Memory B cell (primary cell): Measurements from ENCODE around the gene CLTCL1.
"Not testable (repeated sequence)": the region's sequence is repeated elsewhere in the genome, so short reads cannot be mapped to it uniquely, and the experiment has no call there.

Source experiments
- ATAC-seq: fragments of 150-1000 bp; cut with Tn5 transposase; 2 replicates; pipeline ENCODE4 v1.10.0; 2021; ENCODE audit warnings: low read depth, mild to moderate bottlenecking, moderate library complexity
- DNase-seq, 2 donors: peaks; one replicate each; pipeline ENCODE4 v3.0.0; 2022; ENCODE audit warnings: low spot score in 2 of 2
- H3K27ac Mint-ChIP-seq: one replicate; pipeline ENCODE4 v1.8.0; 2022; ENCODE audit warnings: mild to moderate bottlenecking, moderate library complexity, mixed read lengths
- H3K27me3 Mint-ChIP-seq: one replicate; pipeline ENCODE4 v1.8.0; 2022; ENCODE audit warnings: mixed read lengths
- H3K36me3 Mint-ChIP-seq: one replicate; pipeline ENCODE4 v1.8.0; 2022; ENCODE audit warnings: mild to moderate bottlenecking, mixed read lengths
- H3K4me1 Mint-ChIP-seq: one replicate; pipeline ENCODE4 v1.8.0; 2022; ENCODE audit warnings: mixed read lengths
- H3K4me3 Mint-ChIP-seq: one replicate; pipeline ENCODE4 v1.8.0; 2022; ENCODE audit warnings: mild to moderate bottlenecking, moderate library complexity, mixed read lengths
- H3K9me3 Mint-ChIP-seq: one replicate; pipeline ENCODE4 v1.8.0; 2022; ENCODE audit warnings: mixed read lengths

Gene CLTCL1

DNA sequence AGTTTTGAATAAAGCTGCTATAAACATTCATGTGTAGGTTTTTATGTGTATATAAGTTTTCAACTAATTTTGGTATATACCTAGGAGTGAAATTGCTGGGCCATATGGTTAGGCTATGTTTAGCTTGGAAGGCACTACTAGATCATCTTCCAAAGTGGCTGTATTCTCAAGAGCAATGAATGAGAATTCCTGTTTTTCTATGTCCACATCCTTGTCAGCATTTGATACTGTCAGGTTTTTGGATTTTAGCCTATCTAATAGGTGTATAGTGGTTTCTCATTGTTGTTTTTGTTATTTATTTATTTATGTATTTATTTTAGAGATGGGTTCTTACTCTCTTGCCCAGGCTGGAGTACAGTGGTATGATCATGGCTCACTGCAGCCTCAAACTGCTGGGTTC is 26.3 kb upstream of the CLTCL1 start:
- Mint-ChIP-seq H3K4me3 (no peak overlapping the region), H3K9me3 (peaks cover 14% of the 10 kb centered on the region), H3K4me1 (no peaks in the 10 kb centered on the region), H3K27me3 (peaks cover 1% of the 10 kb centered on the region), H3K36me3 (peaks cover 11% of the 10 kb centered on the region), H3K27ac (no peak overlapping the region)
- DNase-seq (no peak), ATAC-seq (no peak)

DNA sequence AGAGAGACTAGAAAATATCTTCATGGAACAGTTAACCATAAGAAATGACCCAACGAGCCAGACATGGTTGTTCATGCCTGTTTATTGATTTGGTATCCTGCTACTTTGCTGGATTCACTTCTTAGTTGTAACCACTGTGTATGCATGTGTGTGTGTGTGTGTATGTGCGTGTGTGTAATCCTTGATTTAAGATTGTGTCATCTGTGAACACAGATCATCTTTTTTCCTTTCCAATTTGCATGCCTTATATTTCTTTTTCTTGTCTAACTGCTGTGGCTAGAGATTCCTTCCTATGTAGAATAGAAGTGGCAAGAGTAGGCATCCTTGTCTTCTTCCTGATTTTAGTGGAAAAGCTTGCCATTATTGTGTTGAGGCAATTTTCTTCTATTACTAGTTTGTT is 16.4 kb upstream of the CLTCL1 start:
- no peak overlapping the region for H3K27ac Mint-ChIP-seq

DNA sequence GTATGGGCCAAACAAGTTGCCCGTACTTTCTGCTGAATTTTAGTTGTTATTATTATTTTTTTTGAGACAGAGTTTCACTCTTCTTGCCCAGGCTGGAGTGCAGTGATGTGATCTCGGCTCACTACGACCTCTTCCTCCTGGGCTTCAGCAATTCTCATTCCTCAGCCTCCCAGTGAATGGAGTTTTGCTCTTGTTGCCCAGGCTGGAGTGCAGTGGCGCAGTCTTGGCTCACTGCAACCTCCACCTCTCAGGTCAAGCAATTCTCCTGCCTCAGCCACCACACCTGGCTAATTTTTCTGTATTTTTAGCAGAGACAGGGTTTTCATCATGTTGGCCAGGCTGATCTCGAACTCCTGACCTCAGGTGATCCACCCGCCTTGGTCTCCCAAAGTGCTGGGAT is 15.0 kb upstream of the CLTCL1 start:
- not testable (repeated sequence) for H3K27ac Mint-ChIP-seq, ATAC-seq, H3K27me3 Mint-ChIP-seq, H3K4me3 Mint-ChIP-seq, H3K4me1 Mint-ChIP-seq, H3K36me3 Mint-ChIP-seq, H3K9me3 Mint-ChIP-seq, DNase-seq

More for the DNA sequence above, 16.4 kb upstream of the CLTCL1 start:
- Mint-ChIP-seq H3K4me1 (no peaks in the 10 kb centered on the region), H3K27me3 (peaks cover 3% of the 10 kb centered on the region), H3K4me3 (no peak overlapping the region), H3K9me3 (peaks cover 2% of the 10 kb centered on the region), H3K36me3 (no peaks in the 10 kb centered on the region)
- ATAC-seq (no peak), DNase-seq (no peak)

DNA sequence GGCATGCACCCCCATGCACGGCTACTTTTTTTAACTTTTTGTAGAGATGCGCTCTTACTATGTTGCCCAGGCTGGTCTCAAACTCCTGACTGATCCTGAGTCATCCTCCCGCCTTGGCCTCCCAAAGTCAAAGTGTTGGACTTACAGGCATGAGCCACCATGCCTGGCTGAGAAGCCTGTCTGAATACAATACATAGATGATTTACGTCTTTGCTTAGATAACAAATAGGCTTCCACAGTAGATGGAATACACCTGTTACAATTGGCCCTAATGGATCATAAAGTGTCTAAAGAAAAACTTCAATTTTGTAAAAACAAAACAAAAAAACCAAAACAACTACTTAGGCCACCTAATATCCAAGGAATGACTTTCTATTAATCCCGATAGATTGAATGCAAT is 13.0 kb upstream of the CLTCL1 start:
- Mint-ChIP-seq H3K27ac (no peak overlapping the region), H3K27me3 (peaks cover 2% of the 10 kb centered on the region), H3K36me3 (no peaks in the 10 kb centered on the region), H3K9me3 (no peaks in the 10 kb centered on the region), H3K4me1 (no peaks in the 10 kb centered on the region), H3K4me3 (no peak overlapping the region)
- no peak for DNase-seq
- no peak for ATAC-seq

DNA sequence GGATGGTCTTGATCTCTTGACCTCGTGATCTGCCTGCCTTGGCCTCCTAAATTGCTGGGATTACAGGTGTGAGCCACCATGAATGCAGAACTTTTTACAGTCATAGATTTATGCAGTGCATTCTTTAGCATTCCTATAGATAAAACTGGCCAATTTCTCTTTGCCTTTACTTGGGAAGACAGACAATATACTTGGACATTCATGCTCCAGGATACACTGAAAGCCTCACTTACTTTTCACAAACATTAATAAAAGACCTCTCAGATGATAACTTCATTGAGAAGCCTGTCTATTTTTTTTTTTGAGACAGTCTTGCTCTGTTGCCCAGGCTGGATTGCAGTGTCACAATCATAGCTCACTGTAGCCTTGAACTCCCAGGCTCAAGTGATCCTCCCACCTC is 12.3 kb upstream of the CLTCL1 start:
- Mint-ChIP-seq H3K4me3 (no peak overlapping the region), H3K4me1 (no peaks in the 10 kb centered on the region), H3K27ac (no peak overlapping the region), H3K36me3 (no peaks in the 10 kb centered on the region), H3K9me3 (no peaks in the 10 kb centered on the region), H3K27me3 (no peaks in the 10 kb centered on the region)
- DNase-seq, result no peak
- ATAC-seq, result no peak

DNA sequence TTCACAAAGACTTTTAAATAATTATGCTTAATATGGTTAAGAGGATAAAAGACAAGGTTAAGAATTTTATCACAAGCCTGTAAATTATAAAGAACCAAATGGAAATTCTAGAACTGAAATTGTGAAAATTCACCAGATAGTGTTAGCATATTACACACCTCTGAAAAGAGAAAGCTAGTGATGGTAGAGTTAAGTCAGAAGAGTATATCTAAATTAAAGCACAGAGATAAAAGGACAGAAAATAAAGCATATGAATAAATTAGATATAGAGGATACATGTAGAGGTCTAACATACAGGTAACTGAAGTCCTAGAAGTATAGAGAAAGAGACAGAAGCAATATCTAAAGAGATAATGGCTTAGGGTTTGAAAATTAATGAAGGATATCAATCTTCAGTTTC is 4.2 kb upstream of the CLTCL1 start:
- DNase-seq, result no peak
- Mint-ChIP-seq H3K27ac (no peak overlapping the region), H3K36me3 (no peaks in the 10 kb centered on the region), H3K27me3 (peaks cover under 1% of the 10 kb centered on the region), H3K9me3 (no peaks in the 10 kb centered on the region), H3K4me1 (peaks cover 7% of the 10 kb centered on the region), H3K4me3 (no peak overlapping the region)
- no peak for ATAC-seq

DNA sequence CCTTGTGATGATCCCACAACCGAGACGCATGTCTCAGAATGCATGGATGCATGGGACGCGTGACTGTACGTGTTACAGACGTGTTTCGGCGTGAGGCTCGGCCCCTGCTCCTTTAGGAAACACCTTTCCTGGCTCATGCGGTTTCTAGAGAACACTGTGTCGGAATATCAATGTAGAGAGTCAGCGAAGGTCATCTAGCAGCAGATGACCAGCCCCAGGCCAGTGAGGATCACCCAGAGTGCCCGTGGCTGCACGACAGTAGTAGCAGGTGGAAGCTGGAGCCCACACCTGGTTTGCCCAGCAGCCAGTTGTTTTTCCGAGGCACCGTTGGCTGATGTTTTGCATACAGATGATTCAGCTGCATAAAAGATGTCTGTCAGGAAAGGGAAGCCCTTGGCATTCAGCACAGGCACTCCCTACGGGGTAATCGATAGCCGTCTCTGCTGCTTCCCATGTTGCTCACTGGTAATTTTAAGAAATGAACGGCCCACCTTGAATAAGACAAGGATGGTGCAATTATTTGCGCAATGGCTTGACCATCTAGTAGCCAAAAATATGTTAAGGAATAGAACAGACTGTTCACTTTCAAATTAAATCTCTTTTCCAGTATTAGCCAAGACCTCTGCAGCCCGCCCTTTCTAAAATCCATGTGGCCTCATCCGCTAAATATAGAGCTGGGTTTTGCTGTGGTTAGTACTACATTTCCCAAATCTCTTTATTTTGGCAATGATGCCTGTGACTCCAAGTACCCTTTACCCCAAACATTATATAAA is 1.1 kb upstream of the CLTCL1 start:
- Mint-ChIP-seq H3K27ac (no peak overlapping the region), H3K9me3 (no peaks in the 10 kb centered on the region), H3K4me3 (peak overlapping the region; percentile 87), H3K4me1 (peaks cover 10% of the 10 kb centered on the region), H3K36me3 (no peaks in the 10 kb centered on the region), H3K27me3 (peaks cover 9% of the 10 kb centered on the region)
- ATAC-seq, result no peak
- no peak for DNase-seq

DNA sequence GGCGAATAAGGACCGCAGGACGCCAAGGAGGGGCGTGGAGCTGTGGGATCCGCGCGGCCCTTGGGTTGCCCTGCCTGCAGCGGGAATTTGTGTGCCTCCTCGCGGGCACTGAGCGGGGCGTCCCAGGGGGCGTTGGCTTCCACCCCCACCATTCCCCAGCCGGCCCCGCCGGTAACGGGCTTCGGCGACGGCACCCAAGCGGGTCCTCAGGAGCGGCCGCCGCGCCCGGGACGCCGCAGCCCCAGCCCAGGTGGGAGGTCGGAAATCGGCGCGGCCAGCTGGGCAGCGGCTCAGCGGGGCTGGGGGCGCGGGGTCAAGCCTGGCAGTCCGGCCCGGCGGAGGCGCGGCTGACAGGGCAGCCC is 320 bp downstream of the CLTCL1 start:
- Mint-ChIP-seq H3K9me3 (no peaks in the 10 kb centered on the region), H3K27ac (peak overlapping the region; percentile 39), H3K4me3 (peak overlapping the region; percentile 85), H3K4me1 (peaks cover 10% of the 10 kb centered on the region), H3K36me3 (no peaks in the 10 kb centered on the region), H3K27me3 (peaks cover 13% of the 10 kb centered on the region)
- ATAC-seq (peak; percentile 26), DNase-seq (no peak)

DNA sequence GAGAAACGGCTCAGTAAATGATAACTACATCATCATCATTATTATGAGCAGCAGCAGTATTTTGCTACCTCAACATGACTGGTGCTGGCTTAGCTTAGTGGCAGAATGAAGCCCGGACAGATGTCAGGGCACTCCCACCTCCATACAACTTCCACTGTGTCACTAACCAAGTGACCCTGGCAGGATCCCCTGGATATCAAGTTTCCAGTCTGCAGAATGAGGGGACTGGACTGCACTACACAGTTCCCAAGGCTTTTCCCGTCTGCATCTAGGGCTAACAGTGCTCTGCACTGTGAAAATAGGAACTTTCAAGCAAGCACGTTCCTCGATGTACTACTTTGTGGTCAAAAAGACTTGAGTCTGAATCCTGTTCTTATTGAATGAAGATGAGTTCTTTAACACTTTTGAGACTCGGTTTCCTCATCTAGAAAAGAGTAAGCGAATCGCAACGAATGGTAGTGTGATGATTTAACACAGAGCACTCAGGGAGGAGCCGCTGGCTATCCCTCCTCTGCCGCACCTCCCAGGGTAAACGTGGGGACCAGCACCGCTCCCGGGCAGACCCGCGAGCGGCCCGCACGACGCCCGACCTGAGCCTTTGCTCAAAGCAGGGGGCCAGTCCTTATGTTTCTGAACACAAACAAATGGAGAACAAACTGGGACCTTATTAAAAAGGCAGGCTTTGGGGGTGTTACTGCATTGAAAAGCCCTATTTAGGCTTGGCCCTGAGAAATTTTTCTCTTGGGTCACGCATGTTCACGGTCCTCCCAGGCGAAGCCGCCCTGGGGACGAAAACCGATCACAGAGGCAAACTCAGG is 910 bp downstream of the CLTCL1 start:
- DNase-seq (no peak), ATAC-seq (peak; percentile 1)
- H3K36me3 Mint-ChIP-seq, result no peaks in the 10 kb centered on the region
- no peaks in the 10 kb centered on the region for H3K9me3 Mint-ChIP-seq
- H3K4me1 Mint-ChIP-seq, result peaks cover 10% of the 10 kb centered on the region
- H3K27me3 Mint-ChIP-seq, result peaks cover 13% of the 10 kb centered on the region
- peak overlapping the region; percentile 85 for H3K4me3 Mint-ChIP-seq
- peak overlapping the region; percentile 39 for H3K27ac Mint-ChIP-seq

DNA sequence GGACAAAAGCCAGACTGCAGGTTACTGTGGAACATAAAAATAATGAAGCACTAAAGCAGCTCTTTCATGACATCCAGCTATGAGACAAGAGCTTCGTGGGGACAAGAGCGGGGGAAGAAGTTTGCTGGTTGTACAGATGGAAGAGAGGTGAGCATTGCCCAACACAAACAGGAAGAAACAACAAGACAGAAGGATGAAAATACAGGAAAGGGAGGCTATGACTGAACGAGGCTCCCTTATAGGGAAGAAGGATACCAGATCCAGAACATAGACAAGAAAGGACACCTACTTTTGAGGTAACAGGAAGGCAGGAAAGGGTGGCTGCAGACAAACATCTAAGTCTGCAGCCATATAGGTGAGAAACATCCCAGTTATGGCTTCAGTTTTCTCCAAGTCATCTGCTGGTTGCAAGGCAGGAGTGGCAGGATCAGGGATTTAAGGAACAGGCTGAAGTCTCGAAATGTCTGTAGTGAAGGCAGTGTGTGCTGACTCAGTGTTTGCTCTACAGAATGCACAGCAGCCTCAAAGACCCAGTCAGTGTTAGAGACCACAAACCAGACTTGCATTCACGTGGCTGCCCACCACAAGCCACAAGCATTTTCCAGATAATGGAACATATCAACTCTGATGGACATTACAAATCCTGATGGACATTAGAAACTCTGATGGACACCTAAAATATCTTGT is 1.9 kb downstream of the CLTCL1 start:
- Mint-ChIP-seq H3K4me3 (no peak overlapping the region), H3K27me3 (peaks cover 13% of the 10 kb centered on the region), H3K4me1 (peaks cover 10% of the 10 kb centered on the region), H3K36me3 (no peaks in the 10 kb centered on the region), H3K27ac (no peak overlapping the region), H3K9me3 (no peaks in the 10 kb centered on the region)
- DNase-seq (no peak), ATAC-seq (no peak)

DNA sequence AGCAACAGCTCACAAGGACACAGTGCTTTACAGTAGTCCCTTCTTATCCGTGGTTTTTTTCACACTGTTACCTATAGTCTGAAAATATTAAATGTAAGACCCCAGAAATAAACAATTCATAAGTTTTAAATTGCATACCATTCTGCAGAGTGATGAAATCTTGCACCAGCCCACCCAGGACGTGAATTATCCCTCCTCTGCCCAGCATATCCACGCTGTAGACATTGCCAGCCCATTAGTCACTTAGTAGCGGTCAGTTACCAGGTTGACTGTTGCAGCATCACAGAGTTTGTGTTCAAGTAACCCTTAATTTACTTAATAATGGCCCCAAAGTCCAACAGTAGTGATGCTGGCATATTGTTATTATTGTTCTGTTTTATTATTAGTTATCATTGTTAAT is 3.6 kb downstream of the CLTCL1 start:
- no peak overlapping the region for H3K4me3 Mint-ChIP-seq
- H3K27me3 Mint-ChIP-seq, result peaks cover 13% of the 10 kb centered on the region
- no peaks in the 10 kb centered on the region for H3K9me3 Mint-ChIP-seq
- no peaks in the 10 kb centered on the region for H3K36me3 Mint-ChIP-seq
- peaks cover 10% of the 10 kb centered on the region for H3K4me1 Mint-ChIP-seq
- no peak overlapping the region for H3K27ac Mint-ChIP-seq
- ATAC-seq (no peak), DNase-seq (no peak)

DNA sequence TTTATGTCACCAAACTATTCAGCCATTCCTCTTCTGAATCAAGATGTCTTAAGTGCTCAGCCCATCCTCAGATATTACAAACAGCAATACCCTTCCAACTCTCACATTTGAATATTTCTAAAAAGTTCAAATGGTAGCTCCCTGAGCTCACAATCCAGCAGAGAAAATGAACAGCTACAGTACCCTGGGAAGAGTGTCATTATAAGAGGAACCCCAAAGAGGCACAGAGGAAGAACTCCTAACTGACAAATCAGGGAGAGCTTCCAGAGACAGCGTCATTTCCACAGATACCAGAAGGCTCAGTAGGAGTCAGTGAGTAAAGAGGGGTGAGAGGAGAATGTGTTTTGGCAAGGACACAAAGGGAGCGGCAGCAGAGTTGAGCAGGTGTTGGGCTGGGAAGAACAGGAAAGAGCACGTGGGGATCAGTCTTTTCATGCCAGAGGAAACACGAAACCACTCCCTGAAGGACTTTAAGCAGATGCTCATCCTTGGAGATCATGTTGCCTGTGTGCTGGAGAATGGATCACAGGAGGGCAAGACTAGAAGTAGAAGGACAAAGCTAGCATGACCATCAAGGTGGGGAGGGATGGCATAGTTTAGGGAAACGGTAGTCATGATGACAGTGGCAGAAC is 4.3 kb downstream of the CLTCL1 start:
- DNase-seq, result no peak
- ATAC-seq, result no peak
- Mint-ChIP-seq H3K36me3 (no peaks in the 10 kb centered on the region), H3K27ac (no peak overlapping the region), H3K4me3 (no peak overlapping the region), H3K9me3 (no peaks in the 10 kb centered on the region), H3K27me3 (peaks cover 13% of the 10 kb centered on the region), H3K4me1 (peaks cover 7% of the 10 kb centered on the region)

DNA sequence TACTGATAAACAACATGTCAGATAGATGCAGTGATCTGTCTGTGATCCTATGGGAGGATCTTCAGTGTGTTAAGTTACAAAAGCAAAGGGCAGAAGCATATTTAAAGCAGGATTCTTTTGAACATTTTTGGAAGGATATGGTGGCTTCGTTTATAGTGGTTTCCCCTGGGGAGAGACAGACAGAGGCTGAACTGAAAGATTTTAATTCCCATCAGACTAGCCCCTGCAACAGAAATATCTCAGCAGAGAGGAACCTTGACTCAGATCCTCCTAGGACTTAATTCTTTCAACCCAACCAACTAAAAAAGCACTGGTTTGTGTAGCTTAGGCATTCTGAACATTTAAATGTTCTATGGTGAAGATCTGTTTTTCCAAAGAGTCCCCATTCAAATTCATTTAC is 5.7 kb downstream of the CLTCL1 start:
- no peak for ATAC-seq
- no peak for DNase-seq
- H3K36me3 Mint-ChIP-seq, result no peaks in the 10 kb centered on the region
- H3K4me1 Mint-ChIP-seq, result peaks cover 4% of the 10 kb centered on the region
- no peak overlapping the region for H3K27ac Mint-ChIP-seq
- H3K4me3 Mint-ChIP-seq, result no peak overlapping the region
- H3K27me3 Mint-ChIP-seq, result peaks cover 13% of the 10 kb centered on the region
- H3K9me3 Mint-ChIP-seq, result no peaks in the 10 kb centered on the region

DNA sequence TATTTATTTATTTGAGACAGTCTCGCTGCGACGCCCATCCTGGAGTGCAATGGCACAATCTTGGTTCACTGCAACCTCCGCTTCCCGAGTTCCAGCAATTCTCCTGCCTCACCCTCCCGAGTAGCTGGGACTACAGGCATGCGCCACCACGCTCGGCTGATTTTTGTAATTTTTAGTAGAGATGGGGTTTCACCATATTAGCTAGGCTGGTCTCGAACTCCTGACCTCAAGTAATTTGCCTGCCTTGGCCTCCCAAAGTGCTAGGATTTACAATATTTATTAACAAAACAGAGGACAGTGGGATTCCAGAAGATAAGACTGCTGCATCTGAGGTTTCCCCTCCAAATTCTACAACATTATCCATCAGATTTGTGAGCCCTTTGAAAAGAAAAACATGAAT is 12.4 kb downstream of the CLTCL1 start:
- not testable (repeated sequence) for H3K4me3 Mint-ChIP-seq, H3K27ac Mint-ChIP-seq, H3K9me3 Mint-ChIP-seq, DNase-seq, H3K4me1 Mint-ChIP-seq, ATAC-seq, H3K27me3 Mint-ChIP-seq, H3K36me3 Mint-ChIP-seq
